ENCODE data around the gene MTARC2.

Gene MTARC2

GRCh38 chr1:220804202-220804586 lies 56.1 kb downstream of the MTARC2 start:
- DNase-seq = no peak

GRCh38 chr1:220806408-220806807 lies 58.3 kb downstream of the MTARC2 start:
- no peak for DNase-seq

- no peak for DNase-seq
Measured at GRCh38 chr1:220807726-220808125, 59.6 kb downstream of the MTARC2 start.

GRCh38 chr1:220808345-220809186 lies 60.4 kb downstream of the MTARC2 start:
- DNase-seq = no peak

DNA sequence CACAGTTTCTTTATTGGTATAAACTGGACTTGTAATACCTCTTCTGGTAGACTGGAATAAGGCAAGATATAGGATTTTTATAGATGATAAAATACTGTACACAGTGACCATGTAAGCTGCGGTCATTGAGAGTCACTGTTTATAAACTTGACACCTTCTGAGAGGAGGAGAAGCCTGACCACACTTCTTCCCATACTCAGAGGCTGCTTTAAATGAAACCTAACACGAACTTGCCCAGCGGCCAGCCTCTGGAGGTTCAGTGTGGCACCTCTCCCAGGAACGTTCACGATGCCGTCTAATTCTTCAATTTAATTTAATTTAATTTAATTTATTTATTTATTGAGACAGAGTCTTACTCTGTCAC lies 61.0 kb downstream of the MTARC2 start:
- no peak for DNase-seq

DNA sequence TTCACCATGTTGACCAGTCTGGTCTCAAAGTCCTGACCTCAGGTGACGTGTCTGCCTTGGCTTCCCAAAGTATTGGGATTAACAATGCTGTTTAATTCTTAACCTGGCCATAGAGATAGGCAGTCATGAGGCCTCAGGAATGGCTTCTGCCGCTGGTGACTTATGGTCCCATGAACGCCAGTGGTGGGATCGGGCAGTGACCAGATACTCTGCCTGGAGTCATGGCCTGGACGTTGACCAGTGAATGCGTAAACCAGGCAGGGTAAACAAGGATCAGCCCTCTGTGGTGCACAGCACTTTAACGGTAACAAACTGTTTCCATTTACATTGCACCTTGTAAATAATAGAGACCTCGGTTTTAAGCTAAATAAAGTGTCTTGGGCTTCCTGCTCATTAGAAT lies 61.6 kb downstream of the MTARC2 start:
- DNase-seq = no peak

- DNase-seq = peak; percentile 20 to 65 (median 40)
Measured at GRCh38 chr1:220810179-220810653, 62.1 kb downstream of the MTARC2 start.

DNA sequence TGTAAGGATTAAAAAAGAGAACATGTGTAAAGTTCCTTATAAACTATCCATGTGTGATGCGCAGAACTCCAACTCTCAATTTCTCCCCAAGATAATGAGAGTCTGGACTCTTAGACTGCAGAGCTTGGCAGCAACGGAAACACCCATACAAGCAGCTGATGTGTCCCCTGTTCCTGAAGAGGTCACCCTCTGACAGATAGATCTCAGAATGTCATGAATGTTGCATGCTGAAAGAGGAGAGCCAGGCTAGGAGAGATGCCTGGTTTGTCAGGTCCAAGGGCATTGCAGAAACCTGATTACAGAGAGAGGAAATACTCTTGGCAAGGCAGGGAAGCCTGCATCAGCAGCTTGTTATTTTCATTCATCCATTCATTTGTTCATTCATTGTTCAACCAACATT lies 62.8 kb downstream of the MTARC2 start:
- DNase-seq = no peak

GRCh38 chr1:220811695-220812094 lies 63.6 kb downstream of the MTARC2 start:
- no peak for DNase-seq

- DNase-seq = no peak
Measured at GRCh38 chr1:220812308-220812707, 64.2 kb downstream of the MTARC2 start.

DNA sequence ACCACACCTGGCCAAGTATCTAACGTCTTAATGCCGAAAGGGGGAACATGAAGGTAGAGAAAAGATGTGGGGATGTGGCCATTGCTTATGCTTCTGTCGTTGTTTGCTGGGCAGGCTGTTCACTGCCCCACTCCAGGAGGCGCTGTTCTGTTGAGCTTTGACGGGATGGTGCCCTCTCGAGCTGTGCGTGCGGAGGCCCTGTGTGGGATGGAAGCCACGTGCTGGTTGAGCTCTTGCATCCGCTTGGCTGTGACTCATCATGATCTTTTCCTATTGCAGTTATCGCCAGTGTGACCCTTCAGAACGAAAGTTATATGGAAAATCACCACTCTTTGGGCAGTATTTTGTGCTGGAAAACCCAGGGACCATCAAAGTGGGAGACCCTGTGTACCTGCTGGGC lies 64.9 kb downstream of the MTARC2 start:
- no peak for DNase-seq

DNA sequence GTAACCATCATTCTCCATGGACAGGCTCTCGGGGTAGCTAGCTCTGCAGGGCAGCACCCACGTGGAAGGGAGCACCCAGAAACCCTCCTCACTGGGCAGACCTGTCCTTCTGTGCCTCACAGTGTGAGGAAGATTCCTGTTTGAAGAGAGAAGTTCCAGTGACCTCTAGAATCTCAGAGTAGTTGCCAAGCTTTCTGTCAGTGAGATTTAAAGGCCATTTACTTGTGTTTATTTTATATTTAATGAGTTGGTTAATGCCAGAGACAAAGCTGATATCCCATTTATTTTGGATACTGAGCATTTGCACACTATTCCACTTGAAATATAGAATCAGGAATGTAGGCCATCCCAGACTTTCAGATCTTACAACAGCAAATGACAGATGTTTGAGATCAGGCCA lies 67.3 kb downstream of the MTARC2 start:
- DNase-seq = no peak

DNA sequence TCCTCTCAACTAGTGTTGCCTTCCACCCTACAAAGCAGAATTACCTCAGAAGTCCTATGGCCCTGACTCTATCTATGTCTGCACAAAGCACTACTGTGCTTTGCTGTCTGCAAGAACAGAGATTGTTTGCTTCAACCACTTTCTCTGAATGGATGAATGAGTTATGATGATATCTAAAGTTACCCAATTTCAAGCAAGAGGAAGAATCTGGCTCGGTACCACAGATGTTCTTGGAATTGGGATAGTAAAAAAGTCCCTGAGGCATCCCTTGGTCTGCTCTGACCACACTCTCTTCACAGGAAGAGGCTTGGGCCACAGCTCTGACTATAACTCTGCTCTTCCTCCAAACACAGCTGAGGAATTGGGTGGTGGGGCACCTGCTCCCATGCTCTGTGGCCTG lies 69.8 kb downstream of the MTARC2 start:
- no peak for DNase-seq

DNA sequence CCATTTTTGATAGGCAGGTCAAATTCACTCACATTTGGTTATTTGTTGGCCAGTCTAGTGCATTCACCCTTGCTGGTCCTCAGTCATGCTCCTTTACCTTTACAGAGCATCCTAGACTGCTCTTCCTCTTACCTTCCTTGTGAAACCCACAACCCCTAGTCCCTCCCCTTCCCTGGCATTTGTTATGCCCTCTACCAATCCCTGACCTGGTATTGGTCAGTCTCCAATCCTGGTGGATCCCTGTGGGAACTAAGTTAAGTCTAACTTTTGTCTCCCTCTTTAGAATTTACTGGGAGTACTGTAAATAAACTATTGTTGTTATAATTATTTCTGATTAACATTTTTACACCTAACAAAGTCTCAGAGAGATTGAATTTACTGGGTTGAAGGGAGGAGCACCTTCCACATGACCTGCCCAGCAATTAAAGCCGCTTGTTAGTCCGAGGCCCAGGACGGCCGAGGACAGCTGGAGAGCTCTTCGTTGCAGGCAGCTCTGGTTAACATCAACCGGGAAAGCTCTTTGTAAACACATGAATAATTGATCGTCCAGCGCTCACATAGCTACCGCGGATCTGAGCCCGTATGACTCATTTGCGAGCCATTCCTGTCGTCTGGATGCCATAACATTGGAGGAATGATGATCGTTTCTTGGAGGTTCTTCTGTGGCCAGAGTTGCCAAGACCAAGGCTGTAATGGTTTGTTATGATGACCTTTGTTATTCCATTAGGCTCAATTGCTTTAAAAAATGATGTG lies 70.5 kb downstream of the MTARC2 start:
- DNase-seq = no peak

DNA sequence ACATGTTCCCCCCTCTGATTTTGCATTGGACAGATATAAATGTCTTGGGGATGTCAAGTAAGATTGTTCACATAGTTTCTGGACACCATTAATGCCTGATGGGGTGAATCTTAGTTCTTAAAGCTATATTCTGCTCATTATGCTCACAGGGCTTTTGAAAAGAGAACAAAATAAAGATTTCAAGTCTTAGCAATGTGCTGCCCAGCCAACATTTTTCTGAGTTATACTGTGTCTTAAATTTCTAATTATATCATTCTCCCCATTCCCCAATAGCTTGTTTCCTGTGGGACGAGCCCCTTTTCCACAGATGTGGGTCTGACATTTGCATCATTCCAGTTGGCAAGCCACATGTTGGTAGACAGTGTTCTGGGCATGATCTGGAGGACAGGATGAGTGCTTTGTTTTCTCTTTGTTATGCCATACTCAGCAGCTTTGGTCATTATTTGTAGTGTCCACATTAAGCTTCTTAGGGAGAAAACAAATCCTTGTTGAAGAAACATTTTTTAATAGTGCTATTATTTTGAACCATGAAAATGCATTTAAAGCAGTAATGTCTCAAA lies 71.4 kb downstream of the MTARC2 start:
- no peak for DNase-seq

GRCh38 chr1:220824031-220824989 lies 76.2 kb downstream of the MTARC2 start:
- no peak for DNase-seq

DNA sequence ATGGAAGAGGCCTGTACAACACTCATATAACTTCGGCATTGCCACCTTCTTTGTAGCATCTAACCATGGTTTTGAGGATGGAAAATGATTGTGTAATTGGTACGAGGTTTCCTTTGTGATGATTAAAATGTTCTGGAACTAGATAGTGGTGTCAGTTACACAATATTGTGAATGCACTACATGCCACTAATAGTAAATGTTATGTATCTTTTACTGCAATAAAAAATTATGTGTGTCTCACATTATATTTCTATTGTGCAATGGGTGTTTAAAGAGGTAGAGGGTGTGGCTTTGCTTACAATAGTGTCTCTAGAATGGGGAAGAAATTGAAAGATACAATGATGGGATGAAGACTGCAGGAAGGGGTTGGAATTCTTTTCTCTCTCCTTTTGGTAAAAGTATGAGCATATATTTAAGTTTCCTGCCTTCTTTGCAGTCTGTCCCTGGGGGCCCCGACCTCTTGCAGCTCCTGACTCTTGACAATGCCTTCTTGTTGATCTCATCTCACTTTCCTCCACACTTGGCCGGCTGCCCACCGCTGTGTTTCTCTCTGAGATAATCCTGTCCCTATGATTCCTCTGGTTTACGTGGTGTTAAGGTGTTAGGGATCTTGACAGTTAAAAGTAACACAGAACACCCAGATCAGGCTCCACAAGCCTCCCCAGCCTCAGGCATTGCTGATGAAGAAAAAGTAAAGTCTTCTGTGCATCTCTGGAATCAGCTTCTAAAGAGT lies 77.9 kb downstream of the MTARC2 start:
- no peak for DNase-seq

- no peak for DNase-seq
Measured at GRCh38 chr1:220826729-220827128, 78.6 kb downstream of the MTARC2 start.

DNA sequence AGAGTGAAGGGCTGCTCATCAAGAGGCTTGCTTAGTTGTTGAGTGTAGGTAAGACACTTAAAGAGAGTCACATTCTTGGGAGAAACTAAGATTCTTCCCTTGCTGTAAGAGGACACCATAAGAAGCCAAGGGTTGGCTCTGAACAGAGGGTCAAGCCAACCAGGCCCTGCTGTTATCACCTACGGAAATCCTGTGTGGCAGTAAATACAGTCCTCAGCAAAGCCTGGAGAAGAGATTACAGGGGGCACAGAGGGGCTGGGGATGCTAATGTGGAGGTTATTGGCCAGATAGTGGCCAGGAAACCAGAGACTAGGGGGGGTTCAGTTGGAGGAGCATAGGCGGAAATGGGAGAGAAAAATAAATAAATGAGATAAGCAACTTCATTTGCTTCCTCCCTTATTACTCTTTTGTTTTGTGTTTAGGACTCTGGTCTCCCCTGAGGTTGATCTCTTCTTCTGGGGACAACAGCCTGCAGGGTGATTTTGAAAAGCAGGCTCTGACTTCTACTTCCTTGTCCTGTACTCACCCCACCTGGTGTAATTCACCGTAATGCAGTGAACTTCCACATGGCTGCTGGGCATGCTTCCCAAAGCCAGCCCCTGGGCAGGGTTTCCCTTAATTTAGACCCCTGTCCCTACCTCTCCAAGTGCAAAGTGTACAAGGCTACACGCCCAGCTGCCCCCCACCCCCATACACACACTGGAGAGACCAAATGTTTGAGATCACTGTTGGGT lies 79.5 kb downstream of the MTARC2 start:
- no peak for DNase-seq

DNA sequence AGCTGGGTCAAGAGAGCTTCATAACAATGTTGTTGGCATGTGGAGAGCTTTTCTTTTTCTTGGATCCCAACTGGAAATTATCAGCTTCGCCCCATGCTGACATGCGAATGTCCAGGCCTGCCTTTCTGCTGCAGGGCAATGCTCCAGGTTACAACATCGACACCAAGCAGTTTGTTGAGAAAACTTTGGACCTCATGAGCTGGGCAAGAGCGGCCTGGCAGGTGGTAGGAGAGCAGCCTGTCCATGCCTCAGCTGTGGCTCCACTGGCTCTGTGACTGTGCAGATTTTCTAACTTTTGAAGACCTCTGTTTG lies 80.0 kb downstream of the MTARC2 start:
- no peak for DNase-seq

DNA sequence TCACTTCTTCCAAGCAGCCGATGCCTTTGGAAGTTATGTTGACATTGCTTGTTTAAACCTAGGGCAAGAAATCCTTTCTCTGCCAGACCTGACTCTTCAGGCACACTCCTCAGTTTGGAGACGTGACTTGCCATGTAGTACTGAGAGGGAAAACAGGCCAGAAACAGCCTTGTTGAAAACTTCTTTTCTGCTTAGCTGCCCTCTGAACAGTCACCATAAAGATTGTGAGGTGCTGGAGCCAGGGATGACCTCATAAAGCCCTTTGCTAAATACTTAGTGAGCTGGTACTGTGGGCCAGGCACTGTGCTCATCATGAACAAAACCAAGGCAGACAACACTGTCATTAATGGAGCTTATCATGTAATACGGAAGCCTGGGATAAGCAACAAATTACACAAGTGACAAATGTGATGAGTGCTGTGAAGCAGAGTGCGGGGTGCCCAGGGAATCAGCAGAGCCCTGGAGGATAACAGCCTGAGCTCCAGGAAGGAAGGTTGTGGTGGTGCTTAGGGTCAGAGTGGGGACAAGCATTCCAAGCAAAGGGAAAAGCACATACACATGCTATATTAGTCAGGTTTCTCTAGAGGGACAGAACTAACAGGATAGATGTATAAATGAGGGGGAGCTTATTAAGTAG lies 80.9 kb downstream of the MTARC2 start:
- no peak for DNase-seq
